NCI-H345 (cell line): ENCODE results near the gene NINL.
A peak's percentile ranks its signal among the peaks of the same experiment; 100 is the strongest.

Experiments
- DNase-seq: peaks from one replicate; lab custom pipeline; 2025; lab: John Stamatoyannopoulos, UW

NINL gene

GRCh38 chr20:25407311-25408169 is 177.8 kb downstream of the NINL start, which contains the start of gene GINS1:
GINS1 (plus strand) TSS chr20:25407673; CDS start chr20:25407821, 148 bp downstream.
- DNase-seq, result peak; percentile 98
